SK-N-SH (cell line): ENCODE data around the gene SSTR4.

Experiments used
- CTCF ChIP-seq: fragments of 200-600 bp; sonication (generic); IDR thresholded peaks from 2 replicates; pipeline ENCODE4 v1.6.1; 2017; ENCODE audit warnings: antibody characterized with exemption, mild to moderate bottlenecking, moderate library complexity
- RCOR1 ChIP-seq: fragments of 150-350 bp; IDR thresholded peaks from 2 replicates; pipeline ENCODE4 v1.6.1; 2017; ENCODE audit warnings: antibody characterized with exemption, low read length
- RFX5 ChIP-seq: IDR thresholded peaks from 2 replicates; pipeline ENCODE4 v1.6.1; 2012; ENCODE audit warnings: mild to moderate bottlenecking, improper control_type of control experiment, low read length
- TF ChIP-seq, protein P1 (sequence below): fragments of 150-350 bp; IDR thresholded peaks from 2 replicates; pipeline ENCODE4 v1.6.1; 2016; ENCODE audit warnings: mild to moderate bottlenecking, low read depth, low read length
- TF ChIP-seq, protein P2 (sequence below): IDR thresholded peaks from 2 replicates; pipeline ENCODE4; 2012

GRCh38 chr20:22993823-22994222, 41.3 kb upstream of the SSTR4 start:
- TF ChIP-seq, protein P1, sequence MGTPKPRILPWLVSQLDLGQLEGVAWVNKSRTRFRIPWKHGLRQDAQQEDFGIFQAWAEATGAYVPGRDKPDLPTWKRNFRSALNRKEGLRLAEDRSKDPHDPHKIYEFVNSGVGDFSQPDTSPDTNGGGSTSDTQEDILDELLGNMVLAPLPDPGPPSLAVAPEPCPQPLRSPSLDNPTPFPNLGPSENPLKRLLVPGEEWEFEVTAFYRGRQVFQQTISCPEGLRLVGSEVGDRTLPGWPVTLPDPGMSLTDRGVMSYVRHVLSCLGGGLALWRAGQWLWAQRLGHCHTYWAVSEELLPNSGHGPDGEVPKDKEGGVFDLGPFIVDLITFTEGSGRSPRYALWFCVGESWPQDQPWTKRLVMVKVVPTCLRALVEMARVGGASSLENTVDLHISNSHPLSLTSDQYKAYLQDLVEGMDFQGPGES, result no peak
- TF ChIP-seq RCOR1 (no peak), CTCF (no peak), RFX5 (no peak)
- TF ChIP-seq, protein P2, sequence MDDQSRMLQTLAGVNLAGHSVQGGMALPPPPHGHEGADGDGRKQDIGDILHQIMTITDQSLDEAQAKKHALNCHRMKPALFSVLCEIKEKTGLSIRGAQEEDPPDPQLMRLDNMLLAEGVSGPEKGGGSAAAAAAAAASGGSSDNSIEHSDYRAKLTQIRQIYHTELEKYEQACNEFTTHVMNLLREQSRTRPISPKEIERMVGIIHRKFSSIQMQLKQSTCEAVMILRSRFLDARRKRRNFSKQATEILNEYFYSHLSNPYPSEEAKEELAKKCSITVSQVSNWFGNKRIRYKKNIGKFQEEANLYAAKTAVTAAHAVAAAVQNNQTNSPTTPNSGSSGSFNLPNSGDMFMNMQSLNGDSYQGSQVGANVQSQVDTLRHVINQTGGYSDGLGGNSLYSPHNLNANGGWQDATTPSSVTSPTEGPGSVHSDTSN, result no peak
